Astrocyte (in vitro differentiated cells and primary cell): Measurements from ENCODE around the gene PBX1.

Experiments used
- EZH2 ChIP-seq: IDR thresholded peaks from 2 replicates; pipeline ENCODE4 v1.6.1; 2012; ENCODE audit warnings: mild to moderate bottlenecking, low read length, inconsistent platforms; ENCODE audit not compliant: insufficient read depth
- TF ChIP-seq, protein P1 (sequence below): IDR thresholded peaks from 2 replicates; pipeline ENCODE4 v1.5.1; 2011; ENCODE audit warnings: low read depth, mild to moderate bottlenecking, inconsistent platforms, low read length, moderate library complexity; ENCODE audit not compliant: insufficient read depth

DNA sequence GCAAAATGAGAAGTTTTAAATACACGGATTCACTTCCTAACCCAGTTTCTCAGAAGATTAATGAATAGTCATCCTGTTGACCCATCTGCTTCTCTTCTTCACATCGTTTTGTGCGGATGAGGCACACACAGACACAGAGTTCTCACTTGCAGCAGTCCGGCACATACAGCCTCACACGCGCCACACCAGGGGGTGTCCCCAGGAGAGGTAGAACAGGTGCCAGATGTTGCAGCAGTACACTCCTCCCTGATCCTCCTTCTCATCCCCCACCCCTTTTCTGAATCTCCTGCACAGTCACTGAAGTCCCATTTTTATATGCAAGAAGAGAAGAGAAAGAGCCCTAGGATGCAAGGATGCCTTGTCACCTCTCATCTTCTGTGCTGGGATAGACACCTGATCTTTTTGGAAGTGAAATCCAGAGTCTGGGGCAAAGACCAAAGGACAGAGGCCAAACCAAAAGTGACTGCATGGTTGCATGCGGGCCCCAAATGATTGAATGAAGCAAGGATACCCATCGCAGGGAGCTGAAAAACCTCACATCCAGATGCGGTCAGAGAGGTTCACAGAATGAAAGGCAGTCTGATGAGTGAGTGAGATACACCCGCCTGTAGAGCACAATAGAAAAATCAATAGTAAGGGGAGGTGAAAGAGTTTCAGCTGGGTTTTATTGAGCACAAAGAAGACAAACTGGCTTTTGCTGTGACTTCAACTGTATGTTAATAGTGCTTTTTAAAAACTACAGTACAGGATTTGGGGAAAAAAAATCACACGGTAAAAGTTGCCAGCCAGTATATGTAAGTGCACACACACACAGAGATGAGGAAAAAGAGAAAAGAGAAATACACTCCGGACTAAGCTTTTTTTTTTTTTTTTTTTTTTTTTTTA, 28.9 kb downstream of the PBX1 start:
- TF ChIP-seq, protein P1, sequence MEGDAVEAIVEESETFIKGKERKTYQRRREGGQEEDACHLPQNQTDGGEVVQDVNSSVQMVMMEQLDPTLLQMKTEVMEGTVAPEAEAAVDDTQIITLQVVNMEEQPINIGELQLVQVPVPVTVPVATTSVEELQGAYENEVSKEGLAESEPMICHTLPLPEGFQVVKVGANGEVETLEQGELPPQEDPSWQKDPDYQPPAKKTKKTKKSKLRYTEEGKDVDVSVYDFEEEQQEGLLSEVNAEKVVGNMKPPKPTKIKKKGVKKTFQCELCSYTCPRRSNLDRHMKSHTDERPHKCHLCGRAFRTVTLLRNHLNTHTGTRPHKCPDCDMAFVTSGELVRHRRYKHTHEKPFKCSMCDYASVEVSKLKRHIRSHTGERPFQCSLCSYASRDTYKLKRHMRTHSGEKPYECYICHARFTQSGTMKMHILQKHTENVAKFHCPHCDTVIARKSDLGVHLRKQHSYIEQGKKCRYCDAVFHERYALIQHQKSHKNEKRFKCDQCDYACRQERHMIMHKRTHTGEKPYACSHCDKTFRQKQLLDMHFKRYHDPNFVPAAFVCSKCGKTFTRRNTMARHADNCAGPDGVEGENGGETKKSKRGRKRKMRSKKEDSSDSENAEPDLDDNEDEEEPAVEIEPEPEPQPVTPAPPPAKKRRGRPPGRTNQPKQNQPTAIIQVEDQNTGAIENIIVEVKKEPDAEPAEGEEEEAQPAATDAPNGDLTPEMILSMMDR: no peak
- no peak for TF ChIP-seq EZH2
